HG02884 (cell line): Measurements from ENCODE around the gene OLIG2.

ENCODE experiments used
- ATAC-seq: cut with Tn5 transposase; IDR thresholded peaks from one replicate; pipeline ENCODE4 v1.9.1; 2021; ENCODE audit warnings: mild to moderate bottlenecking, moderate library complexity; ENCODE audit not compliant: unreplicated experiment

The OLIG2 gene

DNA sequence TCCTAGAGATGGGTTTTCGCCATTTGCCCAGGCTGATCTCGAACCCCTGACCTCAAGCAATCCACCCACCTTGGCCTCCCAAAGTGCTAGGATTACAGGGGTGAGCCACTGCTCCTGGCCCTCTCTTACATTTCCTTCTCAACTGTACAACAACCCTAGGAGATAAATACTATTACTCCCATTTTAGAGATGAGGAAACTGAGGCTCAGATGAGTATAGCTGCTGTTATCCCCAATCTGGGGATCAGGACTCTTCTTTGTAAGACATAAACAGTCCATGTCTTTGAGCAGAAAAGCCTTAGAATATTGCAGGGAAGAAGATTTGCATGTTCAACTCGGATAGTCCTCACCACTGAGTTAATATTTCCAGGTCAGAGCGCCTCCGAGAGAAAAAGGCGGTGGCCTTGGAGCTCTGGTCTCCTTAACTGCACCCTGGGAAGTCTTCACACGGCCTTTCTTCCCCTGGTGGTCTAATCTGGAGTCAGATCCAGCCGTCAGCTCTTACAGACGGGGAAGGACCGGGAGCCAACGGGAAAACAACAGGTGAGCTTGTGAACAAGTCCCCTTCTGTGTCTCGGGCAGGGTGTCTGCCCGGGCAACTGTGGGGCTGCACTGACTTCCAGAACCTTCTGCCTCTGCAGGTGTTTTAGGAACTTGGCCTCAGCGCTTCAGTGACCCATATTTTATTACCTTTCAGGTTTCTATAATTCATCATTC is 38.3 kb downstream of the OLIG2 start:
- no peak for ATAC-seq

DNA sequence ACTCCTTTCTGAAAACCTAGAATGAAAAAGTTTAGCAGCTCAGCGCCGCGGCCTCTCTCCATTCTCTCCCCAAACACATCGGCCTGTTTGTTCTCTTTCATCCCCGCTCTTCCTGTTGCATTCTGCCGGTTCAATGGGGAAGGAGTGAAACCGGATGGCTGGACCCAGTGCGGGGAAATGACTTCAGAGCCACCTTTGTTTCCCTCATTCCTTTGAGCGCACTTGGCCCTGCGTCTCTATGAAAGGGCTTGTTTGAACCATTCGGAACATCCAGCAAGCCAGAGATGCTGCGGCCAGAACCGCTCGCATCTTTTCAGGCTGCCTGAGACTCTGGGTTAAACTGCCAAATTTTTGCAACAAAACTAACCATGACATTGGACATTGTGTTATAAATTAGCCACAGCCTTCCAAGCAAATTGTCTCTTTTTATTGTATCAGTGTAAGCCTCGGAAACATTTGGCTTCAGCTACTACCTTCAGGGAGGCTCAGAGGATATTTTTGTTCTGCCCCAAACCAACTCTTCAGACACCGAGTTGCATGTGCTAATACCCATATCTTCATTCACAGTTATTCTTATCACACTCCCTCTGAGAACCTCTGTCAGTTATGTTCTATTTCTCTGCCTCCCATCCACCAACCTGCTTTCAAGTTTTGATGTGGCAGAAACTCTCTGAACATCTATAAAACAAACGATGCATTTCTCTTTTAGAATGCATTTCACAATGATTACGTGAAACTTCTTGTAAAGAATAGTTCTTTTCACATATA is 39.1 kb downstream of the OLIG2 start:
- no peak for ATAC-seq

DNA sequence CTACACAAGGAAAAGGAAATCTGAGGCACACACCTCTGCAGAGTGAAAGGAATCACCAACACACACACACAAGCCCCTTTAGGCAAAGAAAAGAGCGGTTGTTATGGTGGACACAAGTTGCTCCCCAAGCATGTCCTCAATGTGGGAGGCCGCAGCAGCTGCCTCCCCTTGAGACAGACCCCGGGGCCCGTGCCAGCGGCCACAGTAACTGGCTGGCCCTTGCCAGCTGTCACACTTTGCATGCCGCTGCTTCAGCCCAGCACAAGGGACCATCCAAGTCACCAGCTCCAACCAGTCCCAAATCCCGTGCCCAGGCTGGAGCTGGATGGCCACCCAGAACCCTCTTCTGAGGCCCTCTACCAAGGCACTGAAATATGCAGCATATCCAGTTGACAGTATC is 41.3 kb downstream of the OLIG2 start:
- ATAC-seq: no peak

DNA sequence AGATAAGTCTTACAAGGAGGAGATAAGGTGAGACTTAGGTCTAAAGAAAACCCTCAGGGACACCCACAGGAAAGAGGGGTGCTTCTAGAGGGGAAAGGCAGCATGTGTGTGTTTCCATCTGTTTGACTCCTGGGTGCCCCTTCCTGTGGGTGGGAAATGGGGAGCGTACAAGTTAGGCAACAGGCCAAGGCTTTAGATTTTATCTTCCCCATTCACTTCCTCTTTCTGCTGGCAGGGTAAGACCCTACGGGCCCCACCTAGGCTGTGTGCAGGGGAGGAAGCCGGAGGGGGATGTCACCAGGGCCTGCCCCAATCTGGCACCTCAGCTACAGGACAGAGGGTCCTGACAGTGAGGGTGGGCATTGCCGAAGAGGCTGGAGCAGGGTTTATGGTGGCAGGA is 41.7 kb downstream of the OLIG2 start:
- ATAC-seq: no peak

DNA sequence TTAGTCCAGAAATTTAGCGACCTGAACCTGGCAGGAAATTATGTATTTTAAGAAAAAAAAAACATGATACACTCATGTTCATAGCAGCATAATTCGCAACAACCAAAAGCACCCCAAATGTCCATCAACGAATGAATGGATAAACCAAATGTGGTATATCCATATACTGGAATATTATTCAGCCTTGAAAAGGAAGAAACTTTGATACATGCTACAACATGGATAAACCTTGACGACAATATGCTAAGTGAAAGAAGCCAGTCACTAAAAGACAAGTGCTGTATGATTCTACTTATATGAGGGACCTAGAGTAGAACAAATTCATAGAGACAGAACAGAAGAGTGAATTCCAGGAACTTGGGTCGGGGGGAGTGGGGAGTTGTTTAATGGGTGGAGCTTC is 43.5 kb downstream of the OLIG2 start:
- no peak for ATAC-seq

DNA sequence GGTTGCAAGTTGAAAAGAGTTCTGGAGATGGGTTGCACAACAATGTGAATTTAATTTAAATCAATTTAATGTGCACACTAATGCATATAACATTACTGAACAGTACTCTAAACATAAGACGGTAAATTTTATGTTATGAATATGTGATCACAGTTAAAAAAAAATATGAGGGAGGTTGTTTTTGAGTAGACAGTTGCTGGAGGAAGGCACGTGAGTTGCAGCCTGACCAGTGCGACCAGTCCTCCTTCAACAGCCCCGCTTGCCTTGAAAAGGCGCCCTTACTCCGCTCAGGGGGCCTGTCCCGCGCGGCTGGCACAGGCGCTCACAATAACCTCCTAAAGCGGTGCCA is 43.9 kb downstream of the OLIG2 start:
- no peak for ATAC-seq

DNA sequence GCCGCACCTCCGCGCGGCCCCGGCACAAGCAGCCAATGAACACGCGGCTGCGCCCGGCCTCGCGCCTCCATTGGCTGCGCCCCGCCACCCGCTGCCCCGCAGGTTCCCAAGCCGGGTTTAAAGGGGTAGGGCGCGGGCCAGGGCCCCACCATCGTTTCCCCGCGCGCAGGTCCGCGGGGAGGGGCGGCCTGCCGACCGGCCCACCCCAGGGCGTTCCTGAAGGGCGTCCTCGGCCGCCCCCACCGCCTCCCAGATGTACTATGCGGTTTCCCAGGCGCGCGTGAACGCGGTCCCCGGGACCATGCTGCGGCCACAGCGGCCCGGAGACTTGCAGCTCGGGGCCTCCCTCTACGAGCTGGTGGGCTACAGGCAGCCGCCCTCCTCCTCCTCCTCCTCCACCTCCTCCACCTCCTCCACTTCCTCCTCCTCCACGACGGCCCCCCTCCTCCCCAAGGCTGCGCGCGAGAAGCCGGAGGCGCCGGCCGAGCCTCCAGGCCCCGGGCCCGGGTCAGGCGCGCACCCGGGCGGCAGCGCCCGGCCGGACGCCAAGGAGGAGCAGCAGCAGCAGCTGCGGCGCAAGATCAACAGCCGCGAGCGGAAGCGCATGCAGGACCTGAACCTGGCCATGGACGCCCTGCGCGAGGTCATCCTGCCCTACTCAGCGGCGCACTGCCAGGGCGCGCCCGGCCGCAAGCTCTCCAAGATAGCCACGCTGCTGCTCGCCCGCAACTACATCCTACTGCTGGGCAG is 44.4 kb downstream of the OLIG2 start, which contains the start of gene OLIG1:
Gene OLIG1, plus strand, starts transcription at position 148 of the 750 bp plus-strand sequence. Its CDS starts 106 bp downstream, at position 254.
- no peak for ATAC-seq

DNA sequence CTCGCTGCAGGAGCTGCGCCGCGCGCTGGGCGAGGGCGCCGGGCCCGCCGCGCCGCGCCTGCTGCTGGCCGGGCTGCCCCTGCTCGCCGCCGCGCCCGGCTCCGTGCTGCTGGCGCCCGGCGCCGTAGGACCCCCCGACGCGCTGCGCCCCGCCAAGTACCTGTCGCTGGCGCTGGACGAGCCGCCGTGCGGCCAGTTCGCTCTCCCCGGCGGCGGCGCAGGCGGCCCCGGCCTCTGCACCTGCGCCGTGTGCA is 44.9 kb downstream of the OLIG2 start:
- ATAC-seq: no peak

DNA sequence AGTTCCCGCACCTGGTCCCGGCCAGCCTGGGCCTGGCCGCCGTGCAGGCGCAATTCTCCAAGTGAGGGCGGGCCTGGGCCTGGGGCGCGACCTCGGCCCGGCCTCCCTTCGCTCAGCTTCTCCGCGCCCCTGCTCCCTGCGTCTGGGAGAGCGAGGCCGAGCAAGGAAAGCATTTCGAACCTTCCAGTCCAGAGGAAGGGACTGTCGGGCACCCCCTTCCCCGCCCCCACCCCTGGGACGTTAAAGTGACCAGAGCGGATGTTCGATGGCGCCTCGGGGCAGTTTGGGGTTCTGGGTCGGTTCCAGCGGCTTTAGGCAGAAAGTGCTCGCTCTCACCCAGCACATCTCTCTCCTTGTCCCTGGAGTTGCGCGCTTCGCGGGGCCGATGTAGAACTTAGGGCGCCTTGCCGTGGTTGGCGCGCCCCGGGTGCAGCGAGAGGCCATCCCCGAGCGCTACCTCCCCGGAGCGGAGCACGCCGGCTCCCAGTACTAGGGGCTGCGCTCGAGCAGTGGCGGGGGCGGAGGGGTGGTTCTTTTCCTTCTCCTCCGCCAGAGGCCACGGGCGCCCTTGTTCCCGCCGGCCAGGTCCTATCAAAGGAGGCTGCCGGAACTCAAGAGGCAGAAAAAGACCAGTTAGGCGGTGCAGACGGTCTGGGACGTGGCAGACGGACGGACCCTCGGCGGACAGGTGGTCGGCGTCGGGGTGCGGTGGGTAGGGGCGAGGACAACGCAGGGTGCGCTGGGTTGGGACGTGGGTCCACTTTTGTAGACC is 45.4 kb downstream of the OLIG2 start:
- ATAC-seq: no peak

DNA sequence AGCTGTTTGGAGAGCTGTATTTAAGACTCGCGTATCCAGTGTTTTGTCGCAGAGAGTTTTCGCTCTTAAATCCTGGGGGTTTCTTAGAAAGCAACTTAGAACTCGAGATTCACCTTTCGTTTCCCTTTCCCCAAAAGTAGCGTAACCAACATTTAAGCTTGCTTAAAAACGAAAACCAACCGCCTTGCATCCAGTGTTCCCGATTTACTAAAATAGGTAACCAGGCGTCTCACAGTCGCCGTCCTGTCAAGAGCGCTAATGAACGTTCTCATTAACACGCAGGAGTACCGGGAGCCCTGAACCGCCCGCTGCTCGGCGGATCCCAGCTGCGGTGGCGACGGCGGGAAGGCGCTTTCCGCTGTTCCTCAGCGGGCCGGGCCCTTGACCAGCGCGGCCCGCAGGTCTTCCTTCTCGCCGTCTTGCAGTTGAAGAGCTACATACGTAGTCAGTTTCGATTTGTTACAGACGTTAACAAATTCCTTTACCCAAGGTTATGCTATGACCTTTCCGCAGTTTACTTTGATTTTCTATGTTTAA is 46.1 kb downstream of the OLIG2 start:
- ATAC-seq: no peak

DNA sequence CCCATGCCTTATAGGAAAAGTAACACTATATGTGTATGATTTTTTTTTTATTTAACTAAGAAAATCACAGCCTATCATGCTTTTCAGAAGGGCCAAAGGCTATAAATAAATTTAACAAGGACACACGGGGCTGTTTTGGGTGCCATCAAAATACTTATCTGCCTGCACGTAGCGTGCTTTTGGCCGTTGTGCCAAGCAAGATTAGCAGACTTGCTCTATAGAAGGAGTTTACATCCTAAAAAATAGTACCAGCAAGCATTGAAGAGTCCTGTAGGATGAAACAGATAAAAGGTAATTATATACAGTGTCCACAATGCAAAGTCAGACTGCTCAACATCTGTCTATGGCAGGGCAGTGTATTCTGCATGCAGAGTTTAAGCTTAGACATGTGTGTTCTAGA is 47.9 kb downstream of the OLIG2 start:
- no peak for ATAC-seq

DNA sequence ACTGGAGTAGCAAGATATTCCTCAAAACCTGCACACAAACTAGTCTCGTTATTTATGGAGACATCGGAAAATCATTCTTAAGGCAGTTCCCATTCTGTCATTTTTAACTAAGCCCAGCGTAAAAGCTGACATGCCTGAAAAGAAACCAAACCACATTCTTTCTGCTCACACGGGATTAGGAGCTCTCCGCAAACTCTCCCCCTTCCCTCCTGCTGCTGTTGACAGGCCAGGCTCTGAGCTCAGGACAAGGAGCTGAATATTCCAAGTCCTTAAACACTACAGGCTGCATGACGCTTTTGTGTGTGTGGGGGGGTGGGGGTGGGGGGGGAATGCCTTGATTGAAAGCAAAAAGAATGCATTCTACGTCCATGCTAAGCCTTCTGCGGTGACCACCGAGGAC is 49.4 kb downstream of the OLIG2 start:
- ATAC-seq: no peak

DNA sequence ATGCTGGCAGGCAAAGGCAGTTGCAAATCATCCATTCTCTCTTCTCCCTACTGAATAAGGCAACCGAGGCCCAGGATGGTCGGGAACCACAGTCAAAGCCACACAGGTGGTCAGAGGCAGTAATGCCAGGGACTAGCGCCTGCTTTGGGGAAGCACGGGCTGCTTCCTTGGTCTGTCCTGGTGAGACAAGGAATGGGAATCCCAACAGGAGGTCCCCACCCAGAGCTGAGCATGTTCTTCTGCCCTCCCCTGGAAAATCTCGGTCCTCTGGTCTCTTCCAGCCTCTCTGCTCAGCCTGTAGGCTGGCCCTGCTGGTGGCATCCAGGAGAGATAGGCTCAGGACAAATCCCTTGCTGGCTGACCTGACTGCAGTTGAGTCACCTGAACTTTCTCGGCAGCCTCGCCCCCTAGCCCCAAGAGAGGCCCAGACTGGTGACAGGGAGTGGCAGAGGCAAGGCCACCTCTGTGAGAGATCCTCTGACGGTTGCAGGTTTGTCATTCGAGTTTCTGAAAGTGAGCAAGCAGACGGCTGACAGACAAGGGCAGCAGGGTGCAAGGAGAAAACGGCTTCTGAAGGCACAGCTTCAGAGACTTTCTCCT is 50.0 kb downstream of the OLIG2 start:
- ATAC-seq: no peak

DNA sequence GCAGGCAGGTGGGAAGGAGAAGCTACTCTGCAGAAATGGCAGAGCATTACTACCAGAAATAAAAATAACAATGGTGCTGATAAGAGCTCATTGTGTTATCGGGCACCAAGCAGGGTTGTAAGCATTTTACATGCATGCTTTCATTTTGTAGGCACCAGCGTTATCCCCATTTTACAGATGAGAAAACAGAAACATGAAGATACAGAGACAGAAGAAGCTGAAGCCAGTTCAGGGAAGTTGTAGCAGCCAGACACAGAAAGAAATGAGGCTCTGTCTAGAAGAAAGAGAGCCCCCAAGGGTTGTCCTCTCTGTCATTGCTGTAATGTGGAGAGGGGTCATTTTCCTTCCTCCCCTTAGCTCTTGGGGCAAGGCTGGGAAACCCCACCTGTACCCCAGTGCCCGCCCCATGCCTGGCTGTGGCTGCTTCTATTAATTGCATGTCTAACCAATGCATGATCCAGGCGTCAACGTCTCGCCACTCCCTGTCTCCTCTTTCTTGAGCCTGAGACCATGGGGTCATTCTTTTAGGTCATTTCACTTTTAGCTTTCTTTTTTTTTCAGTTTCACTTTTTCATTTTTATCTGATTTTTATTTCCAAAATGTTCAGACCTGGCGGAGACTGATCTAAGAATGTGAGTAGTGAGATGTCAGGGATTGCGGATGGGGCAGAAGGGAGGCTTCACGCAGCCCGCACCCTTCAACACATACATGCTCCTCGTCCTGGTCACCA is 51.0 kb downstream of the OLIG2 start:
- no peak for ATAC-seq
